HL-60 (cell line): Measurements from ENCODE around the gene STK33.

Experiments
- DNase-seq, 2 experiments: peaks; one replicate each; pipeline ENCODE4 v3.0.0-alpha.2; 2010 to 2020; ENCODE audit warnings: low read depth in 1 of 2, low spot score in 1 of 2
- H3K27ac ChIP-seq: fragments of 250-450 bp; sonication (Bioruptor Pico); replicated peaks from 2 replicates; pipeline ENCODE4 v1.5.1; 2020; ENCODE audit warnings: mild to moderate bottlenecking, moderate library complexity
- H3K27me3 ChIP-seq: fragments of 250-450 bp; sonication (Bioruptor Pico); 2 replicates; pipeline ENCODE4 v1.5.1; 2021; ENCODE audit warnings: mild to moderate bottlenecking, moderate library complexity; ENCODE audit not compliant: insufficient read depth, poor library complexity, severe bottlenecking
- H3K4me3 ChIP-seq: replicated peaks from 2 replicates; pipeline ENCODE4 v1.5.1; 2011; ENCODE audit warnings: mild to moderate bottlenecking, control low read depth, low read length; ENCODE audit not compliant: insufficient read depth
- CTCF ChIP-seq: IDR thresholded peaks from one replicate; pipeline ENCODE4 v1.5.1; 2011; ENCODE audit warnings: low read length, control low read depth, inconsistent platforms; ENCODE audit not compliant: insufficient read depth
- GABPA ChIP-seq: IDR thresholded peaks from 2 replicates; pipeline ENCODE4 v1.6.1; 2012; ENCODE audit warnings: low read depth
- POLR2AphosphoS5 ChIP-seq: IDR thresholded peaks from 2 replicates; pipeline ENCODE4 v1.6.1; 2012; ENCODE audit warnings: low read depth
- REST ChIP-seq: IDR thresholded peaks from 2 replicates; pipeline ENCODE4 v1.6.1; 2012; ENCODE audit warnings: low read depth; ENCODE audit not compliant: insufficient replicate concordance
- SPI1 ChIP-seq: IDR thresholded peaks from 2 replicates; pipeline ENCODE4 v1.6.1; 2012; ENCODE audit warnings: low read depth, mild to moderate bottlenecking, borderline replicate concordance

The STK33 gene

GRCh38 chr11:8387141-8387540, 206.9 kb downstream of the STK33 start:
- Histone ChIP-seq H3K27ac (no peak overlapping the region), H3K4me3 (no peak overlapping the region), H3K27me3 (no peaks in the 10 kb centered on the region)
- DNase-seq: no peak
- TF ChIP-seq GABPA (no peak), POLR2AphosphoS5 (no peak), SPI1 (no peak), REST (no peak), CTCF (no peak)

- Histone ChIP-seq H3K27me3 (no peaks in the 10 kb centered on the region), H3K4me3 (no peak overlapping the region), H3K27ac (no peak overlapping the region)
- no peak for TF ChIP-seq REST
- TF ChIP-seq SPI1: no peak
- no peak for TF ChIP-seq CTCF
- TF ChIP-seq GABPA: no peak
- no peak for TF ChIP-seq POLR2AphosphoS5
- no peak for DNase-seq
These were observed 207.7 kb downstream of the STK33 start for GRCh38 chr11:8386134-8386864.

- peak; percentile 13 to 64 for DNase-seq
- Histone ChIP-seq H3K27ac (no peak overlapping the region), H3K27me3 (no peaks in the 10 kb centered on the region), H3K4me3 (no peak overlapping the region)
- TF ChIP-seq POLR2AphosphoS5: no peak
- no peak for TF ChIP-seq REST
- TF ChIP-seq GABPA: no peak
- TF ChIP-seq SPI1: no peak
- TF ChIP-seq CTCF: no peak
These were observed 209.7 kb downstream of the STK33 start for GRCh38 chr11:8384199-8384821.
